Stimulated activated naive CD4-positive, alpha-beta T cell (primary cell): ENCODE data around the gene IL6R.

ENCODE experiments used
- DNase-seq, 6 experiments: peaks; one replicate each; lab custom pipeline; 2025; lab: John Stamatoyannopoulos, UW

IL6R gene

DNA sequence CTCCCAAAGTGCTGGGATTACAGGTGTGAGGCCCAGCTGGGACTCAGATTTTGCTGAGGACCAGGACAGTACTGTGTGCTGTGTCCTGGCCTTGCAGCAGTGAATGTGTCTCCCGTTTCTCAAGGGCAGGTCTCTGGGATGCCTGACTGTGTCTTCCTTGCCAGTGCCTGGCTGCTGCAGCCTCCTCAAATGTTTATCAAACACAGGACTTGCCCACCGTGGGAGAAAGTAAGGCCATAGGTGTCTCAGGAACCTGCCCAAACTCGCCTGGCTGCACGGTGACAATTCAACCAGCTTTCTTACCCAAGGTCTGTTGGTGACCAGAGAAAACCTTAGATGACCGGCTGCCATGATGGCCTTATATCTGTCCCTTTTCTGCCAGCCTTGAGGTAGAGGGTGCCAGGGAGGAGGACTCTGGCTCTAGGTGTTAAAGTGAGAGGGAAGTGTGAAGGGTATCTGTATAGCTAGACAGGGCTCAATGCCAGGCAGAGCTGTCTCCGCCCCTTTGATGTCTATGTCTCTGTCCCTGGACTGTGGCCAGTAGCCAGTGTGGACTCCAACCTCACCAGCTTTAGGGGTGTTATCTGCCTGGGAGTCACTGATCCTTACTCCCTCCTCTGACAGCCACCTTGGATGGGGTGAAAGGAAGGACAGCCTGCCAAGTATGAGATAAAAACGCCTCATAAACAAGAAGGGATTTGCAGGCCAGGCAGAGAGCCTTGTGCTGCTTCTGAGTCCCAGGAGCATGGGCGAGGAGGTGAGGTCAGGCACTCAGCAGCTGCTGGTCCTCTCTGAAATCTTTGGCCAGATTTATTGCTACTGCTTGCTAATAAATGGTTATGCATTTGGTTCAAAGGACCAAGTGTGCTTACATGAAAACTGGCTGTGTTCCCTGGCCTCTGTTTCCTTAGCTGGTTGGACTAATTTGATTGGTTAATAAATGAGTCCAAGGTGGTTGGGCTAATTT is 22.3 kb downstream of the IL6R start:
- DNase-seq, result no peak

DNA sequence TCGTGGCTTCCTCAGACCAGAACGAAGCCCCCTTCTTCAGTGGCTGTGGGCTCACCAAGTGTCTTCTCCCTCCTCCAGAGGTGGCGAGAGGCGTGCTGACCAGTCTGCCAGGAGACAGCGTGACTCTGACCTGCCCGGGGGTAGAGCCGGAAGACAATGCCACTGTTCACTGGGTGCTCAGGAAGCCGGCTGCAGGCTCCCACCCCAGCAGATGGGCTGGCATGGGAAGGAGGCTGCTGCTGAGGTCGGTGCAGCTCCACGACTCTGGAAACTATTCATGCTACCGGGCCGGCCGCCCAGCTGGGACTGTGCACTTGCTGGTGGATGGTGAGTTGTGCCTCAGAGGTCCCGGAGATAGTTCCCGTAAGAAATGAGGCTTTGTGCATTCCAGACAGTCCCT is 24.0 kb downstream of the IL6R start:
- DNase-seq, result no peak

DNA sequence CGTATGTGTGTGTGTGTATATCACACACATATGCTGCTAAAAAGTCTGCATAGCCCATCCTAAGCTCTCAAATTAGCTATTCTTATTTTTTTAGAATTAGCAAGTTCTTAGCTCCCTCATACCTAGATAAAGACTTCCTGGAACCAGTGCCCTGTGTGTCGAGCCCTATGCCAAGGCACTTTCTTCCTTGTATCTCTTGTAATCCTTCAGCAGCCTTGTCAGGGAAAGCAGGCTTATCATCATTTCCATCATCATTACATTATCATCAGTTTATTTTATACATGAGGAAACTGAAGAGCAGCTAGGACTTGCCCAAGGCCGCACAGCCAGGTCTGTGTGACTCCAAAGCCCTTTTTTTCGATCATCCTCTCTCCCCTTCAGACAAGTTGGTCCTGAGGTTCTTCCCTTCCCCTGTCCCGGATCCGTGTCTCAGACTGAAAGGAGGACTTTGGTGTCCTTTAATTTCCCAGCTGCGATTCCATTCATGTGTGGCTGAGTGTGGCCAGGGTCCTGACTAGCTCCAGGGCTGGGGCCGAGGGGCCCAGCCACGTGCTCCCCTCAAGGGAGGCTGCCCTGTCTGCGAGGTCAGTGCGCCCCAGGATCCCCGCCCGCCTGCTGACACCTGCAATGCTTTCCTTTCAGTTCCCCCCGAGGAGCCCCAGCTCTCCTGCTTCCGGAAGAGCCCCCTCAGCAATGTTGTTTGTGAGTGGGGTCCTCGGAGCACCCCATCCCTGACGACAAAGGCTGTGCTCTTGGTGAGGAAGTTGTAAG is 24.9 kb downstream of the IL6R start:
- DNase-seq, result no peak

DNA sequence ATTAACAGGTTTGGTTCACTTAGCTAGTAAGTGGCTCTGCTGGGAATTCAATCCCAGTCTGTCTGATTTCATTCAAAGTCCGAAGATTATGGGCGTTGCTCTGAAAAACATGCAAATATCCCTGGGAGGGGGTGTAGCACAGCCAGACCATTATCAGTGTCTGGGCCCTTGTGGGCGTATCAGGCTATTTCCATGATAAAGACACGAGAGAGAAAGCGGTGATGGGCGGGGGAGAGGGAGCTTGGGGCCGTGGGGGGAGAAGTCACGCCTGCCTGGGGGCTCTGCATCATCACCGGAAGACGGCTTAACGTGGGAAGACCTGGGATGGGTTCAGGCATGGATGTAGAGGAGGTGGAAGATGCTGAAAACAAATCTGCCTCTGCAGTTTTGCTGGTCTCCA is 25.8 kb downstream of the IL6R start:
- no peak for DNase-seq

DNA sequence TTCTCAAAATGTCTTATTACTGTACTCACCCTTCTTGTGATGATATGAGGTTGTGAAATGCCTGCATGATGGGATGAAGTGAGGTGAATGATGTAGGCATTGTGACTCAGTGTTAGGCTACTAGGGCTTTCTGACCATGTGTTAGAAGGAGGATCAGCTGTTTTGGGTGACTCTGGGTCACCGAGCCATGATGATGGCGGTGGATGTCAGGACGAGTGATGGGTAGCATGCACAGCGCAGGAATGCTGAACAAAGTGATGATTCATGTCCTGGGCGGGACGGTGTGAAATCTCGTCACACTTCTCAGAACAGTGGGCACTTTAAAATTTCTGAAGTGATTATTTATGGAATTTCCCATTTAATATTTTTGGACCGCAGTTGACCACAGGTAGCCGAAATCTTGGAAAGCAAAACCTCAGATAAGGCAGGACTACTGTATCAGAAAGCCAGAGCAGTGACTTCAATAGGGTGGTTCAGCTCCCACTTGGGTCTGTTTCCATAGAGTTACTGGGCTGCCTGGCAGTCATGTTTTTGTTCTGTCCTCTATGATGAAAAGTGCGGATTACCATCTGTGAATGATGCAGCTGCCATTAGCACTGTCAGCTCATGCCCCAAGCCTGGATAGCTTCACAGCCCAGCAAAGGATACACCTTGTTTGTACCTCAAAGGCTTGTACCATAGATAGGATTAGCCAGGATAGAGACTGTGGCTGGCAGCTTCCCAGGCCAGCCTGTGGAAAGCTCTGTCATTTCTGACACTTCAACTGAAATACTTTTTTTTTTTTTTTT is 26.6 kb downstream of the IL6R start:
- no peak for DNase-seq

DNA sequence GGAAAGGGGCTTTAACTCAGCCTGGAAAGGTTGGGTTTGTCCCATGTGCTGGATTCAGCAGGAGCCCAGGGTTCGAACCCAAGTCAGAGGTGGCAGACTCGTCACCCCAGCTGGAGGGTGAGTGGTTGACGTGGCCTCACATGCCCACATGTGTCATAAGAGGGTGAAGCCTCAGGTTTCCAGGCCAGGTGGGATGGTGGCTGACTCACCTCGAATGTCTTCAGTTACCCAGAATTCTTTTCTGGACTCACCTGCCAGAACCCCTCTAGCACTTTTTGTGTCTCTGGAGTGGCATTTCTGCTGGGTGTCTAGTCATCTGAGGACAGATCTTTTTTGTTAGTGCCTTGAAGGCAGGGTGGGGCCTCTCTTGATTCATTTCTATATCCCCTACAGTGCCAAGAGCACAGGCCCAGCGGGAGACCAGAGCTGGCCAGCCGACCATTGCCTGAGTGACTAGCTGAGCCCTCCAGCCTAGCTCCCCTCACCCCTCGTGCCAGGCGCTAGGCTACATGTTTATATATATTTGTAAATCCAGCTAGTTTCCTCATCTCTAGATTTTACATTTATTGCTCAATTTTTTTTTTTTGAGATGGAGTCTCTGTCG is 28.1 kb downstream of the IL6R start:
- no peak for DNase-seq

DNA sequence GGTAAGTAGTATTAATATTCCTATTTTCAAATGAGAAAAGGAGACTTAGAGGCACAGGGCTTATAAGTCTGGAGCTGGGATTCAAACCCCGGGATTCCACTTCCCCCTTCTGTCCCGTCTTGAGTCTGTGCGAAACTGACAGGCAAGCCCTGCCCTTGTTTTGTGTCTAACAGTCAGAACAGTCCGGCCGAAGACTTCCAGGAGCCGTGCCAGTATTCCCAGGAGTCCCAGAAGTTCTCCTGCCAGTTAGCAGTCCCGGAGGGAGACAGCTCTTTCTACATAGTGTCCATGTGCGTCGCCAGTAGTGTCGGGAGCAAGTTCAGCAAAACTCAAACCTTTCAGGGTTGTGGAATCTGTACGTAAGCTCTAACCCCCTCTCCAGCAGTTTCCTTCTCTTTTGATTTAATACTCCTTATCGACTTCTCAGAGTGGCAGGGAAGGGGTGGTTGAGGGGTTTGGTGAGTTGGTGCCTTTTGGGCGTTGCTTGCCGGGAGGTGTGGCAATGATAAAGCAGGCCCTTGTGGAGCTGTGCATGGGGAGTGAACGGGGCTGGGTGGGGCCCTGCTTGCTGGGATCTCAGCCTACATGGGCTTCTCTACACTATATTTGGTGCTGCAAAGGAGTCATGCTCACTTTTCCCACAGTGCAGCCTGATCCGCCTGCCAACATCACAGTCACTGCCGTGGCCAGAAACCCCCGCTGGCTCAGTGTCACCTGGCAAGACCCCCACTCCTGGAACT is 29.4 kb downstream of the IL6R start:
- no peak for DNase-seq

DNA sequence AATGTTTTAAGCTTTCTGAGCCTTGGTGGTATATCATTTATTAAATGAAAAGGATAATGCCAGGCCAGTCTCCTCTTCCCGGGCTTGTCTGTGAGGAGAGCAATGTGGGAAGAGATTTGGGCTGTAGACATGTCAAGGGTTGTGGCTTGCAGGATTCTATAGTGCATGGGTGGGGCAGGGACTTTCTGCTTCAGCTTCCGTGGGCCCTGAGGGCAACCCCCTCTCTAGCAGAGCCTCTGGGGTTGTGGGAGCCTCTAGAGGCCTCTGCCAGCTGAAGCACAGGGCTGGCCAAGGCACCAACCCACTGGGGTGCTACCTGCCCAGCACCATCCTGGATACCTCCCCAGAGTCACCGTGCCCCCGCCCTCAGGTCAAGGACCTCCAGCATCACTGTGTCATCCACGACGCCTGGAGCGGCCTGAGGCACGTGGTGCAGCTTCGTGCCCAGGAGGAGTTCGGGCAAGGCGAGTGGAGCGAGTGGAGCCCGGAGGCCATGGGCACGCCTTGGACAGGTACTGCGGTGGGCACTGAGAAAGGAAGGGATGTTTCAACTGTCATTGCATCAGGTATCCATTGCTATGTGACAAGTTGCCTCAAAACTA is 30.6 kb downstream of the IL6R start:
- no peak for DNase-seq

DNA sequence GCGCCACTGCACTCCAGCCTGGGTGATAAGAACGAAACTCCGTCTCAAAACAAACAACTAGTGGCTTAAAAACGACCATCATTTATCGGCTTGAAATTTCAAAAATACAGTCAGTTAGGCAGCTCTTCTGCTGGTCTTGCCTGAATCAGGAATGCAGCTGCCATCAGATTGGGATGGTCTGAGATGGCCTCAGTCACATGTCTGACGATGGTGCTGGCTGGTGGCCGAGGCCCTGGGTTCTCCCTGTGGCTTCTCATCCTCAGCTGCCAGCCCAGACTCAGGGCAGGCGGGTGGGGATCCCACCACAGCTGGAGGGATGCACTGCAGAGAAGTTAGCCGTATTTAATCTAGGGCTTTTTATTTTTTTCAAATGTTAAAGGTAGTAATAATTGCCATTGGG is 31.3 kb downstream of the IL6R start:
- no peak for DNase-seq

DNA sequence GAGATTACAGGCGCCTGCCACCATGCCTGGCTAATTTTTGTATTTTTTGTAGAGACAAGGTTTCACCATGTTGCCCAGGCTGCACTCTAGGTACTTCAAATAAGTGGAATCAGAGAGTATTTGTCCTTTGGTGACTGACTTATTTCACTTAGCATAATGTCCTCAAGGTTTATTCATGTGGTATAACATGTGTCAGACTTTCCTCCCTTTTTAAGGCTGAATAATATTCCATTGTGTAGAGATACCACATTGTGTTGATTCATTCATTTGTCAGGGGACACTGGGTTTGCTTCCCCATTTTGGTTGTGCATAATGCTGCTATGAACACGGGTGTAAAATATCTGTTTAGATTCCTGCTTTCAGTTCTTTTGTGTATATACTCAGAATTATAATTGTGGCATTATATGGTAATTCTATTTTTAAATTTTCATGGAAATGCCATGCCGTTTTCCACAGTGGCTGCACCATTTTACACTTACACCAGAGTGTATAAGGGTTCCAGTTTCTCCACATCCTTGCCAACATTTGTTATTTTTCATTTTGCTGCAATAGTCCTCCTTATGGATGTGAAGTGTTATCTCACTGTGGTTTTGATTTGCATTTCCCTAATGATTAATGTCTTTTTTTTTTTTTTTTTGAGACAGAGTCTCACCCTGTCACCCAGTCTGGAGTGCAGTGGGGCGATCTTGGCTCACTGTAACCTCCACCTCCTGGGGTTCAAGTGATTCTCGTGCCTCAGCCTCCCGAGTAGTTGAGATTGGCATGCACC is 35.1 kb downstream of the IL6R start:
- DNase-seq, result no peak

DNA sequence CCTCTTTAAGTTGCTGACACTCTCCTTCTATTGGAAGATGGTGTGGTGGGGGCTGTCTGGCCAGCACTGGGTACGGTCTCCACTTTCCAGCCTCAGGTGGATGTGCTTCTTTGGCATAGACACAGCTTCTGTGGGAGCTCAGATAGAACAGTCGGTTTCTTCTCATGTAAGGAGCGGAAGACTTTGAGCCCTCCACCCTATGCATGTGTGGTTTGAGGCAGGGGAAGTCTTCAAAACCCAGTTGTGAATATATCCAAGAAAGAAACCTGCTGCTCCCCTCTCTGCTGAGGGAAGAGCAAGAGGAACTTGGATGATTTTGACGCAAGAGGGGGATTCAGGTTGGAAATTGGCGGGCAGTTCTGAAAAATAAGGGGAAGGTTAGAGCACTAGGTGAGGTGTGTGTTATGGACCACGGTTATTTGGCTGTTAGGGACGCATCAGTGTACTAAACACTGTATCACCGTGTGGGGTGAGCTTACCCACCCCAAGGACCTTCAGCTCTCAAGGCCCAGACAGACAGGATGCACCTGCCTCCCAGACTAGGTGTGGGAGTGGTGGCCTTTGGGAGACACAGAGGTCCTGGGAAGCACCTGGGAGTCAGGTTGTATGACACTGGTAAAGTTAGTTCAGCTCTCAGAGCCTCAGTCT is 36.2 kb downstream of the IL6R start:
- DNase-seq, result peak in 5 of 6 experiments; percentile 3 to 53 (median 44)

DNA sequence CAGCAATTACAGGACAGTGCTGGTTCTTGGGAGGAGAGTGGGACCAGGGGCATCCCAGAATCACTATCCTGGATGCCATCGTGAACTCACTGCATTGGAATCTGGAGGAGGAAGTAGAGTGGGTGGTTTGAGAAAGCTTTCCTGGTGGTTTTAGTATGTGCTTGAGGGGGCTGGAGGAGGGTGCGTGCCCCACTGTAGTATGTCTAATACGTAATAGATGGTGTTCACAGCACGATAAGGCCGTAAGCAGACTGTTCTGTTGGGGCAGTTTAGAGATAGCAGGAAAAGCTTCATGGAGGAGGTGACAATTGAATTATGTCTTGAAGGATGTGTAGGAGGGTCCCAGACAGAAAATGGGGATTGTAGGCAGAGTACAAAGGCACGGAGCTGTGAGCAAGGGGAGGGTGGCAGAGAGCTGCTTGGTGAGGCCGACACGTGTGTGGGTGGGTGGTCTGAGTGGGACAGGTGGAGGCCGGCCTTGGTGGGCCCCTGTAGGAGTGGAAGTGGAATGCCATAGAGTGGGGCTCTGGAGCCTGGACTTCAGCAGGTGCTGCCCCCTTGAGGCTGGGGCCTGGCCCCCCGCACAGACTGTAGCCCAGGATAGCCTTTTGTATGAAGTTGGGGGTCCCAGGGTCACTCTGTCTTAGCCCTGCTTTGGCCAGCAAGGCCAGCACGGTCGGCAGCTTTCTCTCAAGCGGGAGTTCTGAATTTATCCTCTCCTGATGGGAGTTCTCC is 37.0 kb downstream of the IL6R start:
- no peak for DNase-seq

DNA sequence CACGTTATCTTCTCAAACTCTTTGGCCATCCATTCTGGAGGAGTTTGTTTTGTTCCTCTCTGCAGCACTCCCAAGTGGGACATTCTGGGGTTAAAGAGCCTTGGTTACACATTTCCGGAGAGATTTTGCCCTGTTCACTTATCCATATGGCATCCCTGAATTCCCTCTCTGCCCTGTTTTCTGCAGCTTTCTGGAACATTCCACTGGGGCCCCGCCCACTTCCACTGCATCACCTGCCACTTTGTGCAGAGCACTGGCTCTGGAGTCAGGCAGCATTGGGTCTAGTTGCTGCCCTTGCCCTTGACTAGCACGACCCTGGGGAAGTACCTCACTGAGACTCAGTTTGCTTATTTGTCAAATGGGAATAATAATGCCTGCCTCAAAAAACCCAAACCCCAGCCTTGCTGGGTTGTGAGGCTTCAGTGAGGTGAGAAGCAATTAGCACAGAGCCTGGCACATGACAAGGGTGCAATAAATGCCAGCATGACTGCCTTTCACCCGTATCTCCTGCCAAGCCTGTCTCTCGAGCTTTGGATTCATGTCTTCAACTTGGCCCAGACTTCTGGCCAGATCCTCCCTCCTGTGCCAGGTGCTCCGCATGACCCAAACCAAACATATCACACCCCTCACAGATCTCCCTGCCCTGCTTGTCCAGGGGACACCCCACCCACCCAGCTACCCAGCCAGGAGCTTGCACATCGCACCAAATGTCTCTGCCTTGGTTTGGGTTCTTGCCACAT is 38.3 kb downstream of the IL6R start:
- no peak for DNase-seq

DNA sequence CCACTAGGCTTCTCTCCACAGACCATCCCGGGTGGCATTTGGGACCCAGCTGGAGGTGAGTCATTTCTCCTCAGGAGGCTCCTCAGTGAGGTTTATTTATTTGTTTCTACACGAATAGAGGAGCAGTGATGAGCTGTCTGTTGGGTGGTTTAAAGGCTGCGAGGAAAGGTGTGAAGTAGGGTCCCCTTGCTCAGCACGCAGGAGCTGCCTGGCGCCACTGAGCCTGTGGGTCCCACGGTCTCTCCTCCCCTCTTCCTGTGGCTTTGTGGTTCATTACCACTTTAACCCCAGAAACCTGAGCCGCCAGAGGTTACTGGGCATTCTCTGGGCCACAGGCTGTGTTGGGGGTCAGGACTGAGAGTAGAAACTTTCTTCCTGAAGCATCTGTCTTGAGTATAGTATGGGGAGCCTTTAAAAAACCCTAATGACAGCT is 39.9 kb downstream of the IL6R start:
- DNase-seq, result no peak

DNA sequence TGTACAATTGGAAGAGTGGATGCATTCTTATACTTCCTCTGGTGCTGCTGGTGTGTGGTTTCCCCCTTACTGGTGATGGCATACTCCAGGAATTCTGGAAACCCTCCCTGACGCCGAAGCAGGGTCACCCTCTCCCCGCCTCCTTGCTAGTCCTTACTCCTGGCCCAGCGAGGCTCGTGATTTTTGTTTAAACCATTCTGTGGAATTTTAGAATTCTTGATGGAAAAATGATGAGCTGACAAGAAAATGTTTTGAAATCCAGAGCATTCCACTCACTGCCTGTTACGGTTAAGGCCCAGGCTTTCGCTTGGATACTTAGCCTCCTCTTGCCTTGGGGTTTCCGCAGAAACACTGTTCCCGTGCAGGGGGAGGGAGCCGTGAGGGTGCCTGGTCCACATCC is 41.1 kb downstream of the IL6R start:
- DNase-seq, result no peak

DNA sequence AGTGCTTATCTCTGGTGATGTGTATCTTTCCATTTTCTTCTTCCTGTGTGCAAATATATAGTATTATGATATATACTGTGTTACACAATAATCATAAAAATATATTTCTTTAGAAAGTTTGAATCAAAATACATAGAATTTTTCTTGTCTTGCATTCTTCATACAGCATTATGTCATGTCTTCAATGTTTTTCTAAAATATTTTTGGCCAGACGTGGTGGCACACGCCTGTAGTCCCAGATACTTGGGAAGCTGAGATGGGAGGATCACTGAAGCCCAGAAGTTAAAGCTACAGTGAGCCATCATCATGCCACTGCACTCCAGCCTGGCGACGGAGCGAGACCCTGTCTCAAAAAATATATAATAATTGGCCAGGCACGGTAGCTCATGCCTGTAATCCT is 41.6 kb downstream of the IL6R start:
- no peak for DNase-seq

DNA sequence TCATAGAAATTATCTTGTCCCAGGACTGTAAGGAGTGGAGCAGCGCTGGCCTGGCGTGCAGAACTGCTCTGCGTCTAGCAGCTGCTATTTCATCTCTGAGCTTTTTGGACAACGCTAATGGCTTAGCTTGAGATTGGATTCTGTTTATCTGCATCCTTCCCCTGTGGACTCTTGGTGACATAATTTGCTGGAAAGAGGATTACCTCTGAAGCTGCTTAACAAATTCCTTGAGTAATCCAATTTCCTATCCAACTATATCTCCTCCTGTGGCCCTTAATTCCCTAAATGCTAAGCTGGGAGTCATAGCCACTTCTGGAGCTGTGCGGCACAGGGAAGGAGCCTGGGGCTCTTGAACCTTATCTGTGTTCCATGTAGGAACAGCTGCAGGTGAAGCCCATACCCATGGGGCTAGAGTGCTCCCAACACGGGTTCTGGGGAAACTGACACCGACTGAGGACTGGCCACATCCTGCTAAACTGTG is 43.2 kb downstream of the IL6R start:
- DNase-seq, result no peak

DNA sequence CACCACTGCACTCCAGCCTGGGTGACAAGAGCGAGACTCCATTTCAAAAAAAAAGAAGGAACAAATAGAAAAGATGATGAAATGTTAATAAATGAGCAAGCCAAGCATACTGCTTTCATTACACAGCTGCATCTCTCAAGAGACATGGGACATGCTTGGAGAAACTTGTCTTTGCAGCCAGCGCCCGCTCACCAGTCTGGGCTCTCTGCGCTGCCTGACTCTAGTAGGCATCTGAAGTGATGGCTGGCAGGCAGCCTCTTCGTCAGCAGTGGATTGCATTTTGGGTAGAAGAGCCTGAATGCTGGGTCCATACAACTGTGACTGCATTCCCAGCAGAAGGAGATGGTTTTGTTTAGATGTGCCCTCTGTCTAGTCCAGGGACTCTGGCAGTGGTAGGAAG is 48.0 kb downstream of the IL6R start:
- DNase-seq, result no peak
